Measurements from ENCODE around the gene ATP2A1.
"Not testable (repeated sequence)": the region's sequence is repeated elsewhere in the genome, so short reads cannot be mapped to it uniquely, and the experiment has no call there.

The ATP2A1 gene

DNA sequence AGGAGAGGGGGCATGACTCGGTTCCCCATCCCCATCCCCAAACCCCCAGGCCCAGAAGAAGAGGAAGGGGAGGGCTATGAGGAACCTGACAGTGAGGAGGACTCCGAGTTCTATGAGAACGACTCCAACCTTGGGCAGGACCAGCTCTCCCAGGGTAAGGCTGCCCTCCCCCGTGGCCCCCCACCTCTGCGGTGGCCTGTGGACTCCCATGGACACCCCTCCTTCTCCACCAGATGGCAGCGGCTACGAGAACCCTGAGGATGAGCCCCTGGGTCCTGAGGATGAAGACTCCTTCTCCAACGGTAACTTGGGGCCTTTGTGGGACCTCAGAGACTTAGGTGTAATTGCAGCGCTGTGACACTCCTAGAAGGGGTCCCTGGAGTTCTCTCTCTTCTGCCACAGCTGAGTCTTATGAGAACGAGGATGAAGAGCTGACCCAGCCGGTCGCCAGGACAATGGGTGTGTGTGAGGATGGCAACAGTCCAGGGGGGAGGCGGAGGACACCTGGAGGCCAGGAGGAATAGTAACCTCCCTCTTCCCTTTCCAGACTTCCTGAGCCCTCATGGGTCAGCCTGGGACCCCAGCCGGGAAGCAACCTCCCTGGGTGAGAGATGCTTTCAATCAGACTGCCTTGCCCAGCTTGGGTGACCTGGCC, 59.1 kb downstream of the ATP2A1 start:
- TF ChIP-seq, protein P1, sequence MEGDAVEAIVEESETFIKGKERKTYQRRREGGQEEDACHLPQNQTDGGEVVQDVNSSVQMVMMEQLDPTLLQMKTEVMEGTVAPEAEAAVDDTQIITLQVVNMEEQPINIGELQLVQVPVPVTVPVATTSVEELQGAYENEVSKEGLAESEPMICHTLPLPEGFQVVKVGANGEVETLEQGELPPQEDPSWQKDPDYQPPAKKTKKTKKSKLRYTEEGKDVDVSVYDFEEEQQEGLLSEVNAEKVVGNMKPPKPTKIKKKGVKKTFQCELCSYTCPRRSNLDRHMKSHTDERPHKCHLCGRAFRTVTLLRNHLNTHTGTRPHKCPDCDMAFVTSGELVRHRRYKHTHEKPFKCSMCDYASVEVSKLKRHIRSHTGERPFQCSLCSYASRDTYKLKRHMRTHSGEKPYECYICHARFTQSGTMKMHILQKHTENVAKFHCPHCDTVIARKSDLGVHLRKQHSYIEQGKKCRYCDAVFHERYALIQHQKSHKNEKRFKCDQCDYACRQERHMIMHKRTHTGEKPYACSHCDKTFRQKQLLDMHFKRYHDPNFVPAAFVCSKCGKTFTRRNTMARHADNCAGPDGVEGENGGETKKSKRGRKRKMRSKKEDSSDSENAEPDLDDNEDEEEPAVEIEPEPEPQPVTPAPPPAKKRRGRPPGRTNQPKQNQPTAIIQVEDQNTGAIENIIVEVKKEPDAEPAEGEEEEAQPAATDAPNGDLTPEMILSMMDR (IDR thresholded peaks at IDR 0.05; ENCODE audit: low read depth, low read length, missing control alignments), result no peak
- no peak overlapping the region for H3K4me3 ChIP-seq (ENCODE audit: low read depth, low read length)
- DNase-seq (ENCODE audit: low read depth), result no peak
- in situ Hi-C loops (cut with HindIII; ENCODE audit: low sequenced_read_pairs), result no loop called here

GRCh38 chr16:28938721-28939120, 60.4 kb downstream of the ATP2A1 start:
- no peak for DNase-seq (ENCODE audit: low read depth)
- TF ChIP-seq, protein P1 (IDR thresholded peaks at IDR 0.05; ENCODE audit: low read depth, low read length, missing control alignments), result no peak
- H3K4me3 ChIP-seq (ENCODE audit: low read depth, low read length), result no peak overlapping the region
- in situ Hi-C loops (cut with HindIII; ENCODE audit: low sequenced_read_pairs), result no loop called here

GRCh38 chr16:28939825-28940224, 61.5 kb downstream of the ATP2A1 start:
- H3K4me3 ChIP-seq (ENCODE audit: low read depth, low read length); in situ Hi-C loops (cut with HindIII; ENCODE audit: low sequenced_read_pairs); DNase-seq (ENCODE audit: low read depth): not testable (repeated sequence)

- DNase-seq (ENCODE audit: low read depth), result no peak
These were observed 65.0 kb downstream of the ATP2A1 start for GRCh38 chr16:28943281-28943680.

GRCh38 chr16:28946681-28947080, 68.4 kb downstream of the ATP2A1 start:
- H3K4me3 ChIP-seq (ENCODE audit: low read depth, low read length), result no peak overlapping the region
- in situ Hi-C loops (cut with HindIII; ENCODE audit: low sequenced_read_pairs), result no loop called here
- no peak for DNase-seq (ENCODE audit: low read depth)
- TF ChIP-seq, protein P1 (IDR thresholded peaks at IDR 0.05; ENCODE audit: low read depth, low read length, missing control alignments), result no peak

More at GRCh38 chr16:28943281-28943680, 65.0 kb downstream of the ATP2A1 start:
- TF ChIP-seq, protein P1 (IDR thresholded peaks at IDR 0.05; ENCODE audit: low read depth, low read length, missing control alignments), result no peak
- in situ Hi-C loops (cut with HindIII; ENCODE audit: low sequenced_read_pairs), result no loop called here
- H3K4me3 ChIP-seq (ENCODE audit: low read depth, low read length), result no peak overlapping the region

DNA sequence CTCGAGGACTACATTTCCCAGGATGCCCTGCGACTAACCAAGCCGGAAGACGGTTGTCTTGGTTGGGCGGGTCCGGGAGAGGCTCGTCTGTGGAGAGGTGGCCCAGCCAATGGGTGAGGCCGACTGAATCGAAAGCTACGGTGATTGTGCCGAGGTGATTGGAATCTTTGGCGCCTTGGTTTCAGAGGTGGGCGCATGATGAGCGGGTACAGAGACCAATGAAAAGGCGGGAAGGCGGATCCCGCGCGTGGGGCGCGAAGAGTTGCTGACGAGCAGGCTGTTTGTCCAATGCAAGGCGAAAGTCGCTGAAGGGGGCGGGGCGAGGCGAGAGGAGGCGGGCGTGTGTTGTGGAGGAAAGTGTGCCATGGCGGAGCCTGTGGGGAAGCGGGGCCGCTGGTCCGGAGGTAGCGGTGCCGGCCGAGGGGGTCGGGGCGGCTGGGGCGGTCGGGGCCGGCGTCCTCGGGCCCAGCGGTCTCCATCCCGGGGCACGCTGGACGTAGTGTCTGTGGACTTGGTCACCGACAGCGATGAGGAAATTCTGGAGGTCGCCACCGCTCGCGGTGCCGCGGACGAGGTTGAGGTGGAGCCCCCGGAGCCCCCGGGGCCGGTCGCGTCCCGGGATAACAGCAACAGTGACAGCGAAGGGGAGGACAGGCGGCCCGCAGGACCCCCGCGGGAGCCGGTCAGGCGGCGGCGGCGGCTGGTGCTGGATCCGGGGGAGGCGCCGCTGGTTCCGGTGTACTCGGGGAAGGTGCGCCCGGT, 72.5 kb downstream of the ATP2A1 start, which contains the start of gene NFATC2IP:
Gene NFATC2IP (plus strand): TSS at position 290 of the 762 bp plus-strand sequence. CDS start 75 bp downstream, at position 365.
- peak within 1 kb of the TSS; percentile 94 for H3K4me3 ChIP-seq (ENCODE audit: low read depth, low read length)
- peak; percentile 100 for DNase-seq (ENCODE audit: low read depth)
- TF ChIP-seq, protein P1 (IDR thresholded peaks at IDR 0.05; ENCODE audit: low read depth, low read length, missing control alignments), result no peak
- in situ Hi-C loops (cut with HindIII; ENCODE audit: low sequenced_read_pairs), result no loop called here

- TF ChIP-seq, protein P1 (IDR thresholded peaks at IDR 0.05; ENCODE audit: low read depth, low read length, missing control alignments), result no peak
- DNase-seq (ENCODE audit: low read depth), result no peak
- peak overlapping the region; percentile 94 for H3K4me3 ChIP-seq (ENCODE audit: low read depth, low read length)
- in situ Hi-C loops (cut with HindIII; ENCODE audit: low sequenced_read_pairs), result no loop called here
These were observed 73.2 kb downstream of the ATP2A1 start for GRCh38 chr16:28951410-28951943.

Measured in astrocyte of the cerebellum (primary cell).